ENCODE measurements around the gene HMCN1.

DNA sequence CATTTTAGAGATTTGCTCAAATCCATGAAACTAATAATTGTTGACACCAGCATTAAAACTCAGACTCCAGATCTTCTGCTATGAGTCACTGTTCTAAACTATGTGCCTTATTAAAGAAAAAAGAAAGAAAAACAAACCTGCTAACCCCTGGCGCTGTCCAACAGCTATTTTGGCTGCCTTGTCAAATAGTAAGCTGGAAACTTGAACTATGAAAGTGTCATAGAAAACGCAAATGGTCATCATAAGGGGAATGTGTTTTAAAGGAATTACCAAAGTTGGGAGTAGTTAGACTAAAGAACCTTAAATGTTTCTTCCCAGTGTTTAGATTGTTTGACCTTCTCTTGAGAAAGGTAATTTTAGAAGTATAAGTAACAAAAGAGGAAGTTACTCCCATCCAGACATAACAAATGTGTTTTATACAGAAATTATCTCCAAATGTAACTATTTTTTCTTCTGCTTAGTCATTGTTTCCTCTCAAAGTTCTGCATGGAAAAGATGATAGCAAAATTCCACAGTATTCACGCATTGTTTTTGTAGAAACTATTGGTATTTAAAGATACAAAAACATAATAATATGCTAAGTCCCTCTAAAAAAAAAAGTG lies 368.5 kb downstream of the HMCN1 start:
- TF ChIP-seq, protein P1, sequence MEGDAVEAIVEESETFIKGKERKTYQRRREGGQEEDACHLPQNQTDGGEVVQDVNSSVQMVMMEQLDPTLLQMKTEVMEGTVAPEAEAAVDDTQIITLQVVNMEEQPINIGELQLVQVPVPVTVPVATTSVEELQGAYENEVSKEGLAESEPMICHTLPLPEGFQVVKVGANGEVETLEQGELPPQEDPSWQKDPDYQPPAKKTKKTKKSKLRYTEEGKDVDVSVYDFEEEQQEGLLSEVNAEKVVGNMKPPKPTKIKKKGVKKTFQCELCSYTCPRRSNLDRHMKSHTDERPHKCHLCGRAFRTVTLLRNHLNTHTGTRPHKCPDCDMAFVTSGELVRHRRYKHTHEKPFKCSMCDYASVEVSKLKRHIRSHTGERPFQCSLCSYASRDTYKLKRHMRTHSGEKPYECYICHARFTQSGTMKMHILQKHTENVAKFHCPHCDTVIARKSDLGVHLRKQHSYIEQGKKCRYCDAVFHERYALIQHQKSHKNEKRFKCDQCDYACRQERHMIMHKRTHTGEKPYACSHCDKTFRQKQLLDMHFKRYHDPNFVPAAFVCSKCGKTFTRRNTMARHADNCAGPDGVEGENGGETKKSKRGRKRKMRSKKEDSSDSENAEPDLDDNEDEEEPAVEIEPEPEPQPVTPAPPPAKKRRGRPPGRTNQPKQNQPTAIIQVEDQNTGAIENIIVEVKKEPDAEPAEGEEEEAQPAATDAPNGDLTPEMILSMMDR (IDR thresholded peaks at IDR 0.05; ENCODE audit: low read length) = no peak
- TF ChIP-seq EZH2 (optimal IDR thresholded peaks at IDR 0.05; ENCODE audit: low read depth, low read length) = no peak
- TF ChIP-seq EZH2phosphoT487 (IDR thresholded peaks at IDR 0.05; ENCODE audit: low read length) = no peak
